HG03558 (cell line): ENCODE data around the gene ARAP2.
"Not testable (repeated sequence)": the region's sequence is repeated elsewhere in the genome, so short reads cannot be mapped to it uniquely, and the experiment has no call there.

Experiments
- ATAC-seq: cut with Tn5 transposase; IDR thresholded peaks from one replicate; pipeline ENCODE4 v1.9.1; 2021; ENCODE audit warnings: moderate number of reproducible peaks; ENCODE audit not compliant: unreplicated experiment; ENCODE audit errors: extremely low read depth

The ARAP2 gene

DNA sequence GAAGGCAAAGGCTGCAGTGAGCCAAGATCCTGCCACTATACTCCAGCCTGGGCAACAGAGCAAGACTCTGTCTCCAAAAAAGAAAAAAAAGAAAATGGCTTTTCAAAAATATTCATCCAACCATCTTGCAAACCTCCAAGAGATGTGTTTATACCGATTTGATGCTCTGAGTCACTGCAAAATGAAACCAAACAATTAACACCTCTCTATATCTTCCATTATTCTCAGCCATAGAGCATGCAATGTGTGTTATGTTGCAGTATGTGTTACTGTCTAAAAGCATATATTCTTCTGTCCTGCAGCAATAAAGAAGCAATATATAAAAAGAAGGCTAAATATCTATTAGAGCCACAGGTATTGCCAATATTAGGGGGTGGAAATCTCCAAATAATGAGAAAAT is 51.4 kb downstream of the ARAP2 start:
- no peak for ATAC-seq

DNA sequence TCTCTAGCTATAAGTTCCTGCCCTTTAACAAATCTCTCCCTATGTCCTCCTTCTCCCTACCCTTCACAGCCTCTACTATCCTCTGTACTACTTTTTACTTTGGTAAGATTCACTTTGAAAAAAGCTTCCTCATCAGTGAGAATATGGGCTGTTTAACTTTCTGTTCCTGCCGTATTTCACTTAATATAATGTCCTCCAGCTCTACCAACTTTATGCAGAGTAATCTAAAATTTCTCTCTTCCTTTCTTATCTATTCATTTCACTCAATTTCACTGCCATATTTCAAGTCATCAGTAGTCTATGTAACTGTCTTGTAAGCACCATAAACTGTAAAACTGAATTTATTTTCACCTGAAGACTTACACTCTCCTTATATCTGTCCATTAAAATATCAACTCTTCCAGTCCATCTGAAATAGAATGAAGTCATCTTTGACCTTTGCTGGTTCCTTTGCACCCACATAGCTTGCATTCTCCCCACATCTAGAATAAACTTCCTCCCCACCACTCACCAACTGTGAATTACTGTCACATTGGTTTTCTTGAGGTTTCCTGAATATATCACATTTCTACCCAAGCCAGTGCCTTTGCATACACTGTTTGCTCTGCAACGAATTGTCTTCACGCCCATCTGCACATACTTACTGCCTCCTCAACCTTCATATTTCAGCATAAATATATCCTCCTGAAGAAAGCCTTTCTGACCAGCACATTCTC is 54.6 kb downstream of the ARAP2 start:
- ATAC-seq = peak; percentile 61

DNA sequence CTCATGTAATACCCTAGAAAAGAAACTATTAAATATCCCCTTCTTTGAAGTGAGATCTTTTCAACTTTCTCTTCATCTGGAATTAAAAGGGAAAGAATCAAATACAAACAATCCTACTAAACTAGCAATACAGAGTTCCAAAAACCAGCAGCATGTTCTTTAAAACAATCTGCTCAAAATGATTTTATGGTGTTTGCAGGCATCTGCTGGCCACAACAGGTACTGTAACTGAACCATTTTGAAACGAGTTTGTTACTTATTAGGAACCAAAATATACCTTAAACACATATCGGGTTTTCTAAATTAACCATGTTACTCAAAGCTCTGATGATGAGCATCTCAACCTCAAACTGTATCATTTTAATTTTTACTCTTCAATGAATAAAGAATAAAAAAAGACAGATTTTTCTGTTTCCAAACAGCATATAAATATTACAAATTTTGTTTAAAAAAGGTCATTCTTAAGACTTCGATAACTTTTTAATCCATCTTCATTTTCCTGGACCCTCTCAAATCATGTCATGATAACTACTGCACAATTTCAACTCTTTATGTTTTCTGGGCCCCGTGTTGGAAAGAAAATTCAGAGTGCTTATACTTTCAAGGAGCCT is 56.5 kb downstream of the ARAP2 start:
- ATAC-seq = no peak

DNA sequence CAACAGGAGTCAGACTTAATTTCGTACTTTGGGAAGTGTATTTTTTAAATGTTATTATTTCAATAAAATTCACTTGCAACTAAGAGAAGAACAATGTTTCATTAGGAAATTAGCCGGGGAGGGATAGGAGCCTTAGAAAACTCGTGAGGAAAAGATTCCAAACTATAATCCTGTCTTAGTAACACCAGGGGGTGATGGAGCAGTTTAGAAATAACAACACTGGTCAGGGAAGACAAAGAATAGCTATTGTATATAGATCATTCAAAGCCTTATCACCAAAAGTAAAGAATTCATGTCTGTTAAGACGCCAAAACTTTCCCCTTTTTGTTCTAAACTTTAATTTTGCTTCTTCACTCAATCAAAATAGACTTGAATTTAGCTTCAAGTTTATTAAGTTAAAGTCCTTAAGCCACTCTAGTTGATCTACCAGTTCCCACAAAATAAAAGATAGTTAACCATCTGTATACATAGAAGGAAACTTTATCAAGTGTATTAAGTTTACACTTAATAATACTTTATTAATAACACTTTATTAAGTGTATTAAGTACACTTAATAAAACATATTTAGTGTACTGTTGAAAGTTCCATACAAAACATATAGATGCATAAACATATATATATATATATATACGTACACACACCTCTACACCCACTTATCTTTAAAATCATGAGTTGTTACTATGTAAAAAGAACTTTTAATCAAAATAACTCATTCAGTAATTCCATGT is 60.5 kb downstream of the ARAP2 start:
- no peak for ATAC-seq

DNA sequence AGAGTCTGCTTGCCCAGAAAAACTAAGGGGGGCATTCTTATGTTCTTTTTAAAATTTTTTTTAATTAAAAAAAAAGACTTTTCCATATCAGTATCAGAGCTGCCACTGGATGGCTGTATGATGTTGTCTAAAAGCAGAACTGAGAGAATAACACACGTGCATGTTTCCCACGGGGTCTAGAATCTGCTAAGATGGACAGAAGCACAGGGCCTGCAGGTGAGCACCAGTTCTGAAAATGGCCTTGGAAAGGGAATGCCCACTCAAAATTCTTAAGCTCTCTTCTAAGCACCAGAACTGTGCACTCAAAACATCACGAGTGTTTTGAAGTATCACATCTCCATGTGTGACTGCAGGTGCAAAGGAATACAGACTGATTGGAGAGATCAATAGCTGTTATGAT is 61.1 kb downstream of the ARAP2 start:
- ATAC-seq = no peak

DNA sequence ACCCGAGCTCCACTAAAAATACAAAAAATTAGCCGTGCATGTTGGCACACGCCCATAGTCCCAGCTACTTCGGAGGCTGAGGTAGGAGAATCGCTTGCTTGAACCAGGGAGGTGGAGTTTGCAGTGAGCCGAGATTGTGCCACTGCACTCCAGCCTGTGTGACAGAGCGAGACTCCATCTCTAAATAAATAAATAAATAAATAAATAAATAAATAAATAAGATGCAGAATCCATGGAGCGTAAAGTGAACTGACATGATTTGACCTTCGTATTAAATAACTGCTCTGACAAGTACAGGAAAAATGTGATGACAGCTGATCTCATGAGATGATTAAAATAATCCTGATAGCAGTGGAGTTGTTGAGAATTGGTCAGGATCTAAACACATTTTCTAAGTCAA is 62.0 kb downstream of the ARAP2 start:
- ATAC-seq = not testable (repeated sequence)

DNA sequence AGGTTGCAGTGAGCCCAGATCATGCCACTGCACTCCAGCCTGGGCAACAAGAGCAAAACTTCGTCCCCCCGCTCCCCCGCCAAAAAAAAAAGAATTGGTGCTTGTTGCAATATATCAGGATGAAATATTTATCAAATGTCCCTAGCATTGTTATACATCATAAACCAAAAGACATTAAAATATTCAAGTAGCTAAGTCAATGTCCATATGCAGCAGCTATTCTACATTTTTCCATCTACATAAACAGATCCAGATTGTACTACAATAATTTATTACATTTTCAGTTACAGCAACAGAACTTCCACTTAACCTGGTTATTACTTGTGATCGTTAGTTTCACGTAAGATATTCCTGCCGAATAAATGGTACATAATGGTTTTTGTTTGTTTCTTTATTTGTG is 64.1 kb downstream of the ARAP2 start:
- ATAC-seq = no peak

DNA sequence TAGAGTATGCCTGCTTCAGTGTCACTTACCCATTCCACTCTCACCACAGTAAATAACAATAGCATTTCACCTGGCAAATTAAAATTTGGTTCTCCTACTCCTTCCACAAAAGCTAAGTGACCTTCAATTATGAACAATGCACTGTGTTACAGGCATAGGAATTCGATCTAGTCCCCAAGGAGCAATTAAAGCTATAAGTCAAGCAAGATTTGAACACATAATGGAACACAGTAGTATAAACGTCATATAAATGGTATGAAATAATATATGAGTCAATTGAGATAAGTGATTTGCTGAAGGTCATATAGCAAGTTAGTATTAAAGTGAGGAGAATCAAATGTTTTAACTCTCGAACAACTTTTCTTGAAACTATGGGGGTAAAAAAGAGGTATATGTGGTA is 65.8 kb downstream of the ARAP2 start:
- ATAC-seq = no peak

DNA sequence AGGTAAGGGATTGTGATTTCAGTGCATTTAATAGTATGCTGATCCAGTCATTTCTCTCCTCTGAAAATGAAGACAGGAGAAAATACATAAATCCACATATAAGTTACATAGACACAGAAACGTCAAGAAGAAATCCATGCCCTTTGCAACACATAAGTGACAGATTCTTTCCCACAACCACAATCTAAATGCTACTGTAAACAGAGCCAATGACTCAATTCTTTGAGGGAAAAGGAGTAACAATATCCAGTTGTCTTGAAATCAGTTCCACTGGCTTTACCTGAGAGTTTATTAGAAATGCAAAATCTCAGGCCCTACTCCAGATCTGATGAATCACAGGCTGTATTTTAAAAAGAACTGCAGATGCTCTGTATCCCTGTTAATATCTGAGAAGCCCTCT is 66.4 kb downstream of the ARAP2 start:
- no peak for ATAC-seq

DNA sequence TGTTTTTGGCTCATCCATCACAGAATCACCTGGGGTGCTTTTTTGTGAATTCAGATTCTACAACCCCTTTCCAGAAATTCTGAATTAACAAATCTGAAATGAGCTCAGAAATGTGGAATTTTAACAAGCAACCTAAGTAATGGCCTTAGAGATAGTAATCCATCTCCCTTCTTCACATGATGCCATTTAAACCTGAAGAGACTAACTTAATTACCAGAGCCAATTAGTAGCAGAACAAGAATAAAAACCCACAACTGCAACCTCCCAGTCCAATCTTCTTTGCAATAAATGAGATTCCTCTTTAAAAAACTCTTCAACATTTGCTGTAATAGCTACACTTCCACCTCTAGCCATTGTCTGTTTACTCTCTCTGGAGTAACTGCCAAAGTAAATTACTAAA is 69.7 kb downstream of the ARAP2 start:
- ATAC-seq = no peak

DNA sequence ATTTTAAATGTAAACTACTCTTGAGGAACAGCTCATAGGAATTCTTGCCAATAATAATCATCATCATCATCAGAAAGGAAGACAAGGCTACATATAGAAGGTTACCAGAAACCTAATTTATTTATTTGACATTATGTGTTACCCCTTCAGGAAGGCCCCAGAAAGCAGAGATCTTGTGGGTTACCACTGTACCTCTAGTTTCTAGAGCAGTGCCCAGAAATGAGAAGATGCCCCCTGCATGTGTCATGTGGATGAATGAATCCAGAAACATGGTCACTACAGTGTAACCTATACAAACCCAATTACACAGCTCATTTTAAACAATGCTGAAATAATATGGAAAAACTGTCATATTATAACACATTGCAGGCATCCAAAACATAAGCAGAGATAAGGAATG is 70.4 kb downstream of the ARAP2 start:
- no peak for ATAC-seq

DNA sequence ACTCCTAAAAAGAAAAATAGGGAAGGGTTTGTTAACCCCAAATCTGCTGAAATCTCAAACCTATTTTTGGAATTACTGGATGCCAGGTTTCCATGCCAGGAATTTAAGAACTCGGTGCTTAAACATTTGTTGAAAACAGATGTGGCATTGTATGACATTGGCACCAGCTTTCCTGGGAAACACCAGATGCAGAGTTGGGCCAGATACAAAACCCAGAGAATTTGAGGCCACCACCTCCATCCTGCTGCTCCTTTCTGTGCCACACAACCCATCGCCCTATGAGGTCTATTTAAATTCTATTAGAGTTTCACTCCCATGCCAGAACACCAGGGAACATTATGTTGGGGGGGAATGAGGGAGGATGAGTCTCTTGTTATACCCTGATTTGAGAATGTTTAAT is 71.7 kb downstream of the ARAP2 start:
- ATAC-seq = no peak

DNA sequence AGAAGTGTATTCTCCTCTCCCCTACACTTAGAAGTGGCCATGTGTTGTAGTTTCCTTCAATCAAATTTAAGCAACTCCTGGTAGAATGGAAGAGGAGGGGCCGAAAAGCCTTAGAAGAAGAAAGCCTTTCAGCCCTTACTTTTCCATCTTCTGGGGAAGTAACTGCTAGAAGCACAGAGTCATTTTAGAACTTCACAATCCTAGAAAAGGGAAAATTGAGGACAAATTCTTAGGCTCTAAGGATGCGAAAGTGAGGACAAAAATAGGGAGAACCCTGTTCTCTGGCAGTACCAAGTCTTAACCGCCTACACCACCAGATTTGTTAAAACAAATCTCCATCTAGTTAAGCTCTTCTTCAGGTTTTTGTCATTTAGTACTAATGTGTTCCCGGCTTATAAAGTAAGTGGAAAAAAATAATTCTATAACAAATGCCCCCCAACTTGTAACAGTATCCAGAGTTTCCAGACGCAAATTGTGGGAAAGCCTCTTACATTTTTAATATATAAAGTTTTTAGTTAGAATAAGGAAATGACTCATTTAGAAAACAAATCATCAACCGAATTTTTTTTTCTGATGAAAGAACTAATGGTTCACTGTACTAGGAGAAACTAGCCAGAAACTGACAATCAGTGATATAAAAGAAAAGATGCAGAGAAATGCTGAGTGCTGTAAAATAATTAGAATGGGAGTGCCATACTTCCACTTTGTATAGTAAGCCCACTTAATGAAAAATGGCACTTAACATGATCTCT is 76.0 kb downstream of the ARAP2 start:
- no peak for ATAC-seq

DNA sequence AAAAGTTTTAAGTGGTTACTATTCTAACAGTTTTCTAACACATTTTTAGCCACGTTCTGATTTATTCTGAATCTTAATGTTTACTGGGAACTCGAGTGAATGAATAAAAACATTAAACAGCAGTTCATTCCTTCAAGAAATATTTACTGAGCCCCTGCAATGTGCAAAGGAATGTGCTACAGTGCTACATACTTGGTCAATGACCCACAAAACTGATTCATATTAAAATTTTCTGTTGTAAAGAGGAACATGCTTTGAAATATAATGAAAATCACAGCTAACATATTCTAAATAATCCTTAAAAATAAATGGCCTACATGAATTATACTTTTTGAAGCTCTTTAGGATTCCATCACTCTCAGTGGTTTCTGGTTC is 78.7 kb downstream of the ARAP2 start:
- ATAC-seq = no peak

DNA sequence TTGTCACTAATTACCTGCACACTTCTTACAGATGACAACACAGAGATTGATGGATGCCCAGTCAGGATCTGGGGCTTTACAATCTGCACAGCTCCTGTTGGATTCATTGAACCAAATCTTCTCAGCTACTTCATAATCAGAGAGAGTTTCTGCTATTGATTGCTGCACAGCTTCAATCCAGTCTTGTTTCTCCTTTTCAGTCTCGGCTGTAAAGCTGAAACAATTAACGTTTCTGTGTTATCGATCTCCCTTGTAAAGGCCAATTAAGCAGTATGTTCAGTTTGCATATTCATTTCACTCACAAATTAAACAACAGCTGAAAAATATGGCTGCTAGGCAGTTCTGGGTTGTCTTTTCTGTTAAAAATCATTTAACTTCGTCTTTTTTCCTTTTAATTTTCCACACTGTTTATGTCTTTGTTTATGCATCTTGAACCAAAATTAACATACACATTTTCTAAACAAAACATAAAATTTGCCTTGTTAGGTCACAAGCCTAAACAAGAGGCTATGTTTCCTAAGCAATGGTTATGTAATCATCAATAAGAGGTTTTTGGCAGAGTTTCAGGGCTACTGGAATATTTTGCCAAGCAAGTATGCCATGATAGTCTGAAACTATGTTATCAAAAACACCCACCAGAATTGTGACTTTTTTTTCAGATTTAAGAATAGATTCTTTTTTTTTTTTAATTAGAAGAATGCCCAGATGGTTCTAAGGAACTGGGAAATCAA is 79.2 kb downstream of the ARAP2 start:
- ATAC-seq = no peak

DNA sequence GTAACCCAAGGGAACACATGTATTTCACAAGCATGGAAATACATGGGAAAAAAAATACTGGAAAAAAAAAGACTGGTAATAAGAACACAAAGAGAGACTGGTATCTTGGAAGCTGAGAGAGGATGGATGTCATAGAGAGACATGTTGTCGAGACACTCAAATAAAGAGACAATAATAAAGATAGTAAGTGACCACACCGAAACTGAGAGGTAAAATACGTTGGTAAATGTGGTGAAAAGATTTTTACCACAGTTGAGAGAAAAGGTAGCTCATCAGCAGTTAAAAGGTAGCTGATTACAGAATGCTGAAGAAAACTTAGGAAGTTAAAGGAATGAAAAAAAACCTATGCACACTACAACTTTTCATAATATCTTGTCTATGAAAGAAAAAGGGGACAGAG is 81.1 kb downstream of the ARAP2 start:
- ATAC-seq = no peak

DNA sequence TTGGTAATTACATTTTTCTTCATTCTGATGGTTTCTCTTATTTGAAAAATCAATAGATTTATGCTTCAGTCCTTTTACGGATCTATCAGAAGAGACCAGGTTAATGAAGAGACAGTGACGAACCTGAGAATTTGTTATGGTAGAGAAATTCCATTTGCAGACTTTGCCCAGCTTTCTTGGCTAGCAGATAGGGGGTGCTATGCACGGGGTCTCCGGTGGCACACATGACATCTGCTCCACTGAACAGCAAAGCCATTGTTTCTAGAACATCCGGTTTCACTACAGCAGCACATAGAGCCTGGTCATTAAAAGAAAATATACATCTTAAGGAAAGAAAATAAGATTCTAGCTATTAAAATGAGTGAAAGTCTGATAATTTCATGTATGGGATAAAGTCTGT is 85.1 kb downstream of the ARAP2 start:
- ATAC-seq = no peak

DNA sequence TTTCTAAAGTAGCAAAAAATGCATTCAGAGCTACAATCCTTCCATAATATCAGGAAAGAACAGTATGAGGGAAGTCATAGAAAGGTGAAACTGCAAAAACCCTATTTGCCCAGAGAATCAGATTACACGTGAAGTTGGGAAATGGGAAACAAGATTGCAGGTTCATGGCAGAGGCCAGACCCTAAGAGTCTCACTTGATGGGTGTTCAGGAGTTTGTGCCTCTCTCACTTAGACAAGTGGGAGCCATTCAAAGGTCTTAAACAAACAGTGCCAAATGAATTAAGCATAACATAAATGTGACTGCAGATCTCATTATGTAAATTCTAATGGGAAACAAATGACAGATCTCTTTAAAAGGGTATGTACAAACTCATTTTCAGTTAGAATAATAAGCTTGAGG is 91.6 kb downstream of the ARAP2 start:
- no peak for ATAC-seq

DNA sequence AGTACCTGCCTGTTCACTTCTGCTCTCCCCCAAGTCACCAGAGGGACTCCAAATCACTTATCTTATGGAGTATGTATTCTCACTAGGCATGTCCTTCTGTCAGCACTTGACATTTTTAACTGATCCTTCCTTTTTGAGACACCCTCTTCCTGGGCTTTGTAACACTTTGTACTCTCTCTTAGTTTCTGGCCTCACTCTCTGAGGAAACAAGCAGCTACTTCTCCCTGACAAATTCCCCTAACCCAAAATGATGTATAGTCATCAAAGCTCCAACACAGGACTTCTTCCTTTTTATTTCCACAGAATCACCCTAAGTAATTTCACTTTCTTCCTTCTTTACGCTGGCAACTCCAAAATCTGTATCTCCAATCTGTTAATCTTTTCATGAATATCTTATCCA is 101.8 kb downstream of the ARAP2 start:
- no peak for ATAC-seq

DNA sequence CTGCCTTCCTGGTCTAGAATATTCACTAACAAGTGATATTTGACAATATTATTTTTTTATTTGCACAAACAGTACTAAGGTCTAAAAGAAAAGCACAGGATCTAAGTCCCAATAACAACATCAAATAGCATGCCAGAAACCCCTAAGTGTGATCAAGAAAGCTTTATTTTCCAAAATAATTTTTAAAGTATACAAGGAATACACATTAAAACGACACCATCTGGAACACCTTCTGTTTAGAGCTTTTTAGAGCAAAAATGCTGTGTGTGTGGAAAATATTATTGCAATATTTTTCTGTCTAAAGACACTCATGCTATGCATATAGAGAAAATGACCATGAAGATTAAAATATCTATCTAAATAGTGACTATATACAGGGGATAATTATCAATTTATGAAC is 103.1 kb downstream of the ARAP2 start:
- ATAC-seq = no peak
